Pancreas (tissue), 10 donors: ENCODE results near the gene UBAC2. TPM values are rescaled to one million over a fixed set of nuclear protein-coding genes. Genes with fewer than 3 reads are reported as not detected.

Experiments used
- ATAC-seq, 4 donors: fragments of 200-7000 bp; cut with Tn5 transposase; one replicate each; pipeline versions ENCODE4 v1.8.0 to v1.9.1; 2020; ENCODE audit warnings: mild to moderate bottlenecking in 4 of 4, moderate library complexity in 4 of 4
- DNase-seq, 6 donors: peaks; one replicate each; pipeline ENCODE4 v3.0.0-alpha.2; 2020
- FAIRE-seq: peaks from 2 replicates; lab custom pipeline; 2012; peaks lifted over from hg19 to GRCh38; lab: Jason Lieb, UNC
- H3K27ac ChIP-seq, 4 donors: fragments of 200-600 bp; sonication (generic); 1 replicate in 3 of 4; 2 replicates in 1 of 4; pipeline versions ENCODE4 v1.5.0 to v1.8.0; 2020
- H3K27me3 ChIP-seq, 4 donors: fragments of 200-600 bp; one replicate each; pipeline ENCODE4 v1.8.0; 2021
- H3K36me3 ChIP-seq, 3 donors: fragments of 200-600 bp; sonication (generic) in 1 of 3; one replicate each; pipeline versions ENCODE4 v1.5.0 to v1.8.0; 2020 to 2021
- H3K4me1 ChIP-seq, 3 donors: fragments of 200-600 bp; one replicate each; pipeline ENCODE4 v1.8.0; 2021
- H3K4me3 ChIP-seq, 4 donors: fragments of 200-600 bp; sonication (generic) in 2 of 4; one replicate each; pipeline versions ENCODE4 v1.5.0 to v1.8.0; 2020 to 2021
- H3K9me3 ChIP-seq, 4 donors: fragments of 200-600 bp; one replicate each; pipeline ENCODE4 v1.8.0; 2021
- WGBS, 2 donors: extraction: QIAGEN DNeasy Blood & Tissue Kit; methylation state at CpG; one replicate each; pipeline ENCODE4 v1.1.7; 2013; 5-methylcytosine and 5-hydroxymethylcytosine counted together
- intact Hi-C, 3 donors: fragments of 100-400 bp; cut with DNase I; formaldehyde crosslinking; loops; one replicate each; pipeline versions ENCODE4 v1.11.1 to v1.14.2; 2022
- polyA plus RNA-seq, 2 donors: library from polyadenylated mRNA; stranded (reverse); fragments of 200-250 nt; gene quantifications; one replicate each; pipeline ENCODE4 v1.2.3, GENCODE V29; 2013
- total RNA-seq, 6 donors: library from RNA; stranded (reverse); fragmentation: NEBNext Ultra II Directional in 4 of 6; extraction: Animal tissue kit (Norgen Biotek cat#: 25700) in 4 of 6; gene quantifications; one replicate each; pipeline versions ENCODE4 v1.2.1 to v1.2.4, GENCODE V29; 2021 to 2023
- TF ChIP-seq, protein P1 (sequence below), 4 donors: fragments of 200-600 bp; sonication (generic) in 3 of 4; IDR thresholded peaks; one replicate each; pipeline versions ENCODE4 v1.5.0 to v1.8.0; 2021; ENCODE audit warnings: antibody characterized with exemption in 4 of 4
- donor health status: healthy with polysubstance abuse.
- donor health status: DM: no; HTN: no; CAD: no; lungs with moderate emphysema.
- donor health status: DM: no; HTN: no; CAD: no.
- donor health status: control.
- donor health status: control.
- donor health status: Bipolar disorder and iron deficiency.
- donor health status: DM: yes; HTN: yes; CAD: no.
- donor health status: DM: no; HTN: no; CAD: no.
- donor health status: DM: no; HTN: no; CAD: no.
- donor health status: DM: yes; HTN: yes; CAD: no.

Gene UBAC2
- total and polyA plus RNA-seq, 8 donors = 17.5 to 29.5 (median 26.9) TPM

DNA sequence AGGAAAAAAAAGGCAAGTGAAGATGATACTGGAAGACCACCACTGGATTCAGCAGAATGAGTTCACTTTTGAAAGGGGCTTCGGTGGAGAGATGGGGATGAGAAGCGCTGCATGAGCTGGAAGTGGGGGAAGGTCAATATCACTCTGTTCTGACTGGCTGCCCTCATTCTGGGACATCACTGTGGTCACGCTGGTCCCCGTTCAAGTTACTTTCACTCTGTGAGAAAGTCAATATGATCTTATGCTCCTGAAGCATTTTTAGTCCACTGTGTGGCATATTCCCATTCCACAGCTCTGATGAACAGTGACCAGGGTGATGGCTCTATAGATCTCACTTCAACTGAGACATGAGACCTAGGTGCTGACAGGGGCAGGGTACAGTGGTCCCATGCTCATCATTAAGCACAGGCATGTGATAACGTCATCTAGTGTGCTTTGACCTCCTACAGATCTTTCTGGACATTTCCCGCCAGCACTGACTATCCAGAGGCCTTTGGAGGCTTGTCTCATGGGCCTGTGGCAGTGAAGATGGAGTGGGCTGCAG lies 146.8 kb downstream of the UBAC2 start:
- intact Hi-C loops = no loop called here
- 93 to 97% methylated on average over 6 of the region's 6 CpGs for WGBS, 2 donors
- H3K36me3 ChIP-seq = peaks cover 0 to 7% (median 0%) of the 10 kb centered on the region in 3 donors
- H3K4me1 ChIP-seq = no peaks in the 10 kb centered on the region
- H3K27me3 ChIP-seq = no peaks in the 10 kb centered on the region
- no peak overlapping the region for H3K4me3 ChIP-seq
- ATAC-seq (no peak), DNase-seq (no peak), FAIRE-seq (no peak)
- no peaks in the 10 kb centered on the region for H3K9me3 ChIP-seq
- no peak overlapping the region for H3K27ac ChIP-seq
- TF ChIP-seq, protein P1, sequence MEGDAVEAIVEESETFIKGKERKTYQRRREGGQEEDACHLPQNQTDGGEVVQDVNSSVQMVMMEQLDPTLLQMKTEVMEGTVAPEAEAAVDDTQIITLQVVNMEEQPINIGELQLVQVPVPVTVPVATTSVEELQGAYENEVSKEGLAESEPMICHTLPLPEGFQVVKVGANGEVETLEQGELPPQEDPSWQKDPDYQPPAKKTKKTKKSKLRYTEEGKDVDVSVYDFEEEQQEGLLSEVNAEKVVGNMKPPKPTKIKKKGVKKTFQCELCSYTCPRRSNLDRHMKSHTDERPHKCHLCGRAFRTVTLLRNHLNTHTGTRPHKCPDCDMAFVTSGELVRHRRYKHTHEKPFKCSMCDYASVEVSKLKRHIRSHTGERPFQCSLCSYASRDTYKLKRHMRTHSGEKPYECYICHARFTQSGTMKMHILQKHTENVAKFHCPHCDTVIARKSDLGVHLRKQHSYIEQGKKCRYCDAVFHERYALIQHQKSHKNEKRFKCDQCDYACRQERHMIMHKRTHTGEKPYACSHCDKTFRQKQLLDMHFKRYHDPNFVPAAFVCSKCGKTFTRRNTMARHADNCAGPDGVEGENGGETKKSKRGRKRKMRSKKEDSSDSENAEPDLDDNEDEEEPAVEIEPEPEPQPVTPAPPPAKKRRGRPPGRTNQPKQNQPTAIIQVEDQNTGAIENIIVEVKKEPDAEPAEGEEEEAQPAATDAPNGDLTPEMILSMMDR (IDR thresholded peaks at IDR 0.05) = no peak

DNA sequence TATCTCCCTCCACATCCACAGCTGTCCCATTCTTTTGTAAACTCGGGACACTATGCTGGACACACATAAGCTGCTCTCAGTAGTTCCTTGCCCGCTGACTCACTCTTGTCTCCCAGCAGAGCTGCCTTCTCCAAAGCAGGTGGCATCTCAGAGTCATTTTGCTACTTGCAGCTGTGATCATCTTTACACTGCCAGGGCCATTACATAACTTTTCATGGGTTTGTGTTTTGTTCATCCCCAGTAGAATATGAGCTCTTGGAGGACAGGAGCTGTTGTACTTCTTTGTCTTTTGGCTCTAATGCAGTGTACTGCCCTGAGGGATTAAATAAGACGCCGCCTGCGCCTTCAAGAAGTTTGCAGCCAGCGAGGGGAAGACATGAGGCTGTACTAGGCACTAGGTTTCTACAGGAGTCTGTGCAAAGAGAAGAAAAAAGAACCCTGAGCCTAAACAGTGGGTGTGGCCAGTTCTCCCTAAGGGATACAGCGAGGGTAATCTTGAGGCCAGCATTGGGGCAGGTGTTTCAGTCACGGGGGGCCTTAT lies 147.3 kb downstream of the UBAC2 start:
- Histone ChIP-seq H3K9me3 (no peaks in the 10 kb centered on the region), H3K27me3 (no peaks in the 10 kb centered on the region), H3K36me3 (peaks cover 0 to 4% (median 0%) of the 10 kb centered on the region in 3 donors), H3K4me1 (no peaks in the 10 kb centered on the region), H3K27ac (no peak overlapping the region), H3K4me3 (no peak overlapping the region)
- WGBS, 2 donors = 94 to 96% methylated on average over 8 of the region's 8 CpGs
- no peak for ATAC-seq
- no peak for DNase-seq
- TF ChIP-seq, protein P1 (IDR thresholded peaks at IDR 0.05) = no peak
- intact Hi-C loops = no loop called here
- no peak for FAIRE-seq

DNA sequence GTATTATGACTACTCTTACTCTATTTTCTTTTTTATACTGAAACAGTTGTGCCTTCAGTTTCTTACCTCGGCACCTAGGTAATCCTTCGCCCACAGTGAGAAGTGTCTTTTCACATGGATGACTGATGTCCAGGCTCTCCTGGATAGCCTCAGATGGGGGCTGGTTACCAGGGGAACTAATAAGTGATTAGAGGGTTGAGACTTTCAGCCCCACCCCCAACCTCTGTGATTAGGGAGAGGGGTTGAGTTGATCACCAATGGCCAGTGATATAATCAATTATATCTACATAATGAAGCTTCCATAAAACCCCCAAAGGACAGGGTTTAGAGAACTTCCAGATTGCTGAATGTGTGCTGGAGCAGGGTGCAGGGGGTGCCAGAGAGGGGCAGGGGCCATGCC lies 149.5 kb downstream of the UBAC2 start:
- 93 to 97% methylated on average over 2 of the region's 2 CpGs for WGBS, 2 donors
- no peak overlapping the region for H3K27ac ChIP-seq
- no peaks in the 10 kb centered on the region for H3K36me3 ChIP-seq
- H3K9me3 ChIP-seq = no peaks in the 10 kb centered on the region
- DNase-seq (no peak), ATAC-seq (no peak), FAIRE-seq (no peak)
- no peaks in the 10 kb centered on the region for H3K27me3 ChIP-seq
- intact Hi-C loops = no loop called here
- no peak overlapping the region for H3K4me3 ChIP-seq
- H3K4me1 ChIP-seq = no peaks in the 10 kb centered on the region
- TF ChIP-seq, protein P1 (IDR thresholded peaks at IDR 0.05) = no peak

DNA sequence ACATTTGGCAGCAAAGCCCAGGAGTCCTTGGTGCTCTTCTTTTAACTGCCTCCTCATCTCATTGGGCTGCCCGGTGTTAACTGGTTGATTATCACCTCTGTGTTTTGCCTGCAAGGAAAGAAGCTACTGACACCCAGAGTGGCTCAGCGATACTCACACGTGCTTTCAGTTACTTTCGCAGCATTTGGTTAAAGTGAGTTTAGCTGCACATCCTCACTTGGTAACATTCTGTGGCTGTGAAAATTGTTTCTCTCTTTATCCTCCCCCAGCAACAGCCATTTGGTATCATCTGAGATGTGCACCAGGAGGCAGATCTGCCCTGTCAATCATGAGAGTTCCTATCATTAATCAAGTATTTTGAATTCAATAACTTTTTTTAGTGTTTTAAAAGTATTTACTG lies 151.1 kb downstream of the UBAC2 start:
- 86 to 89% methylated on average over 4 of the region's 4 CpGs for WGBS, 2 donors
- H3K9me3 ChIP-seq = no peaks in the 10 kb centered on the region
- intact Hi-C loops = no loop called here
- no peak for FAIRE-seq
- no peaks in the 10 kb centered on the region for H3K27me3 ChIP-seq
- H3K4me1 ChIP-seq = no peaks in the 10 kb centered on the region
- ATAC-seq = no peak
- no peak overlapping the region for H3K4me3 ChIP-seq
- H3K36me3 ChIP-seq = peaks cover 0 to 5% (median 0%) of the 10 kb centered on the region in 3 donors
- H3K27ac ChIP-seq = no peak overlapping the region
- TF ChIP-seq, protein P1 (IDR thresholded peaks at IDR 0.05) = no peak
- no peak for DNase-seq
